ENCODE data around the gene MTHFD2. TPM values are rescaled to one million over a fixed set of nuclear protein-coding genes. Genes with fewer than 3 reads are reported as not detected.
A peak's percentile ranks its signal among the peaks of the same experiment; 100 is the strongest.

Gene MTHFD2
- total RNA-seq, 1 donor from 2014 or later: 73.5 TPM

DNA sequence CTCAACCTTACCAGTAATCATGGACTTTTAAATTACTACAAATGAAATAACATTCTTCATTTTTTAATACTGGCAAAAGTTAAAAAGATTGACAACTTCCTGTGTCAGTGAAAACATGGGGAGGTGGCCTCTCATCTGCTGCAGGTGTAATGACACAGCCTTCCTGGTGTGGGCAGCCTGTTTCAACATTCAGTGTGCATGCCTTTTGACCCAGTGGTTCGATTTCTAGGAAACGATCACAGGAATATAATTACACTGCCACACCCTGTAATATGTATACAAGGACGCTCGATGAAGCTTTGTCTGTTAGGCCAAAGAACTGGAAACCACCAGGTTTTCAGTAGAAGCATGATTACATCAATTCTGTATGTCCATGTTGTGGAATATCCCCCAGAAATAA is 68.7 kb downstream of the MTHFD2 start:
- H3K4me3 Mint-ChIP-seq: no peak overlapping the region
- no peak overlapping the region for H3K27ac Mint-ChIP-seq
- no peaks in the 10 kb centered on the region for H3K4me1 Mint-ChIP-seq (ENCODE audit: unreplicated experiment)
- TF ChIP-seq, protein P1, sequence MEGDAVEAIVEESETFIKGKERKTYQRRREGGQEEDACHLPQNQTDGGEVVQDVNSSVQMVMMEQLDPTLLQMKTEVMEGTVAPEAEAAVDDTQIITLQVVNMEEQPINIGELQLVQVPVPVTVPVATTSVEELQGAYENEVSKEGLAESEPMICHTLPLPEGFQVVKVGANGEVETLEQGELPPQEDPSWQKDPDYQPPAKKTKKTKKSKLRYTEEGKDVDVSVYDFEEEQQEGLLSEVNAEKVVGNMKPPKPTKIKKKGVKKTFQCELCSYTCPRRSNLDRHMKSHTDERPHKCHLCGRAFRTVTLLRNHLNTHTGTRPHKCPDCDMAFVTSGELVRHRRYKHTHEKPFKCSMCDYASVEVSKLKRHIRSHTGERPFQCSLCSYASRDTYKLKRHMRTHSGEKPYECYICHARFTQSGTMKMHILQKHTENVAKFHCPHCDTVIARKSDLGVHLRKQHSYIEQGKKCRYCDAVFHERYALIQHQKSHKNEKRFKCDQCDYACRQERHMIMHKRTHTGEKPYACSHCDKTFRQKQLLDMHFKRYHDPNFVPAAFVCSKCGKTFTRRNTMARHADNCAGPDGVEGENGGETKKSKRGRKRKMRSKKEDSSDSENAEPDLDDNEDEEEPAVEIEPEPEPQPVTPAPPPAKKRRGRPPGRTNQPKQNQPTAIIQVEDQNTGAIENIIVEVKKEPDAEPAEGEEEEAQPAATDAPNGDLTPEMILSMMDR (conservative IDR thresholded peaks at IDR 0.05): peak; percentile 39
- H3K9me3 Mint-ChIP-seq: no peaks in the 10 kb centered on the region
- DNase-seq (ENCODE audit: extremely low spot score, unreplicated experiment): no peak
- H3K27me3 Mint-ChIP-seq: no peaks in the 10 kb centered on the region
- H3K36me3 Mint-ChIP-seq: no peaks in the 10 kb centered on the region

Other genes starting within 250 kb of the MTHFD2 start
- gene TET3, start 213.7 kb upstream of the MTHFD2 start, total RNA-seq (ENCODE audit: low replicate concordance): 34.6 and 71.5 TPM in 2 replicates
- gene BOLA3, start 50.7 kb upstream of the MTHFD2 start, total RNA-seq (ENCODE audit: low replicate concordance): 35.6 and 54.3 TPM in 2 replicates
- gene MOB1A, start 19.7 kb upstream of the MTHFD2 start, total RNA-seq (ENCODE audit: low replicate concordance): 95.4 and 108 TPM in 2 replicates
- gene SLC4A5, start 144.8 kb downstream of the MTHFD2 start, total RNA-seq (ENCODE audit: low replicate concordance): 1.5 and 6.4 TPM in 2 replicates
- gene DCTN1, start 181.7 kb downstream of the MTHFD2 start, total RNA-seq (ENCODE audit: low replicate concordance): 120 and 165 TPM in 2 replicates
- gene C2orf81, start 223.0 kb downstream of the MTHFD2 start, total RNA-seq (ENCODE audit: low replicate concordance): 2.9 and 10.4 TPM in 2 replicates
- 10.0 and 41.7 TPM in 2 replicates for gene WDR54, start 223.1 kb downstream of the MTHFD2 start, total RNA-seq (ENCODE audit: low replicate concordance)
- gene RTKN, start 243.3 kb downstream of the MTHFD2 start, total RNA-seq (ENCODE audit: low replicate concordance): 72.1 and 88.3 TPM in 2 replicates

Measured in type B pancreatic cell (in vitro differentiated cells).